Loucy (cell line): ENCODE results near the gene MTHFD2L.

Experiments
- H2AFZ ChIP-seq: fragments of 200-600 bp; sonication (generic); 2 replicates; pipeline ENCODE4 v1.6.0; 2016; ENCODE audit warnings: antibody characterized with exemption, mild to moderate bottlenecking, low read length, moderate library complexity
- H3F3A ChIP-seq: fragments of 200-600 bp; 2 replicates; pipeline ENCODE4 v1.6.0; 2016; ENCODE audit warnings: antibody characterized with exemption, low read depth, mild to moderate bottlenecking
- H3K27me3 ChIP-seq: fragments of 200-600 bp; sonication (generic); 2 replicates; pipeline ENCODE4 v1.6.1; 2014; ENCODE audit warnings: low read length, mild to moderate bottlenecking; ENCODE audit not compliant: insufficient read depth, poor library complexity, severe bottlenecking
- H3K36me3 ChIP-seq: fragments of 200-600 bp; sonication (generic); 2 replicates; pipeline ENCODE4 v1.6.1; 2016; ENCODE audit warnings: low read length; ENCODE audit not compliant: insufficient read depth
- H3K4me1 ChIP-seq: fragments of 200-600 bp; sonication (generic); 2 replicates; pipeline ENCODE4 v1.5.1; 2014; ENCODE audit warnings: low read length, mild to moderate bottlenecking; ENCODE audit not compliant: insufficient read depth, poor library complexity, severe bottlenecking
- H3K4me2 ChIP-seq: fragments of 200-600 bp; sonication (generic); 2 replicates; pipeline ENCODE4 v1.6.0; 2014; ENCODE audit warnings: antibody characterized with exemption, low read length, low read depth, mild to moderate bottlenecking; ENCODE audit not compliant: poor library complexity, severe bottlenecking
- H3K4me3 ChIP-seq: fragments of 200-600 bp; sonication (generic); 2 replicates; pipeline ENCODE4 v1.5.1; 2014; ENCODE audit warnings: low read length, mild to moderate bottlenecking, mixed read lengths; ENCODE audit not compliant: poor library complexity, severe bottlenecking
- H3K79me2 ChIP-seq: fragments of 200-600 bp; sonication (generic); 2 replicates; pipeline ENCODE4 v1.6.1; 2014; ENCODE audit warnings: low read length; ENCODE audit not compliant: insufficient read depth
- H3K9ac ChIP-seq: fragments of 200-600 bp; sonication (generic); 2 replicates; pipeline ENCODE4 v1.6.0; 2014; ENCODE audit warnings: mild to moderate bottlenecking, low read depth, low read length, moderate library complexity; ENCODE audit not compliant: poor library complexity, severe bottlenecking
- H3K9me2 ChIP-seq: fragments of 200-600 bp; sonication (generic); replicated peaks from 2 replicates; pipeline ENCODE4 v1.6.1; 2016; ENCODE audit warnings: low read depth, low read length, mixed read lengths
- H3K9me3 ChIP-seq: fragments of 200-600 bp; sonication (generic); 2 replicates; pipeline ENCODE4 v1.6.1; 2014; ENCODE audit warnings: mild to moderate bottlenecking, antibody characterized with exemption, low read length, low read depth; ENCODE audit not compliant: insufficient read depth
- H4K20me1 ChIP-seq: fragments of 200-600 bp; sonication (generic); 2 replicates; pipeline ENCODE4 v1.6.0; 2014; ENCODE audit warnings: antibody characterized with exemption, low read length, mild to moderate bottlenecking; ENCODE audit not compliant: insufficient read depth, poor library complexity, severe bottlenecking
- EZH2phosphoT487 ChIP-seq: fragments of 200-600 bp; IDR thresholded peaks from 2 replicates; pipeline ENCODE4 v1.6.1; 2018; ENCODE audit warnings: antibody characterized with exemption, mild to moderate bottlenecking, moderate library complexity, borderline replicate concordance
- TF ChIP-seq, protein P1 (sequence below): fragments of 200-600 bp; sonication (generic); conservative IDR thresholded peaks from 2 replicates; pipeline ENCODE4 v1.5.1; 2014; ENCODE audit warnings: mild to moderate bottlenecking, antibody characterized with exemption, low read length

Gene MTHFD2L

DNA sequence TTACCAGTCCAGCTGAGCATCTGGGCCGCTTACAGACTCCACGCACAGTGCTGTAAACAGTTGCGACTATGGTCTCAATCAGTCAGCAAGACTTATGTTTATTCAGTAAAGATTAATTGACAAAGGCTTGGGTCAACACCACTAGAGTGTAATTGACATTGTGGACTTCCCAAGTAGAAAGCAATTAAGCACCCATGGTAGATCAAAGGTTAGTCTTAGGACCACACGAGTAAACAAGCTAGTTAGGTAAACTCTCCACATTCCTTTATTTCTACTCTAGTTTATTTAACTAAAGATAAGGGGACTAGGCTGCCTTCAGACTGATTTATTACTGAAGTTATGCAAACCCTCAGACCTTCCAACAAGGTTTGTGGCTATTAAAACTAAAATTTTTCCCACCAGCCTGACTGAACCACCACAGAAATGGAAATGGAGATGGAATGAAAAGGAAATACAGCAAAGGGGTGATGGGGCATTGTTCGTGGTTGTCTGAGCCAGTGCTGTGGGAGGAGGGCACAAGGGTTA lies 44.2 kb downstream of the MTHFD2L start:
- Histone ChIP-seq H3K9me2 (no peaks in the 10 kb centered on the region), H3K9me3 (no peaks in the 10 kb centered on the region), H3K79me2 (no peaks in the 10 kb centered on the region), H2AFZ (no peak overlapping the region), H3K36me3 (peaks cover 4% of the 10 kb centered on the region; the same call in 1 of the 2 replicates), H3K4me2 (no peak overlapping the region), H3F3A (no peaks in the 10 kb centered on the region), H4K20me1 (no peaks in the 10 kb centered on the region), H3K9ac (no peak overlapping the region), H3K4me1 (peaks cover 2% of the 10 kb centered on the region), H3K27me3 (no peaks in the 10 kb centered on the region), H3K4me3 (no peak overlapping the region)
- TF ChIP-seq EZH2phosphoT487, result no peak
- TF ChIP-seq, protein P1, sequence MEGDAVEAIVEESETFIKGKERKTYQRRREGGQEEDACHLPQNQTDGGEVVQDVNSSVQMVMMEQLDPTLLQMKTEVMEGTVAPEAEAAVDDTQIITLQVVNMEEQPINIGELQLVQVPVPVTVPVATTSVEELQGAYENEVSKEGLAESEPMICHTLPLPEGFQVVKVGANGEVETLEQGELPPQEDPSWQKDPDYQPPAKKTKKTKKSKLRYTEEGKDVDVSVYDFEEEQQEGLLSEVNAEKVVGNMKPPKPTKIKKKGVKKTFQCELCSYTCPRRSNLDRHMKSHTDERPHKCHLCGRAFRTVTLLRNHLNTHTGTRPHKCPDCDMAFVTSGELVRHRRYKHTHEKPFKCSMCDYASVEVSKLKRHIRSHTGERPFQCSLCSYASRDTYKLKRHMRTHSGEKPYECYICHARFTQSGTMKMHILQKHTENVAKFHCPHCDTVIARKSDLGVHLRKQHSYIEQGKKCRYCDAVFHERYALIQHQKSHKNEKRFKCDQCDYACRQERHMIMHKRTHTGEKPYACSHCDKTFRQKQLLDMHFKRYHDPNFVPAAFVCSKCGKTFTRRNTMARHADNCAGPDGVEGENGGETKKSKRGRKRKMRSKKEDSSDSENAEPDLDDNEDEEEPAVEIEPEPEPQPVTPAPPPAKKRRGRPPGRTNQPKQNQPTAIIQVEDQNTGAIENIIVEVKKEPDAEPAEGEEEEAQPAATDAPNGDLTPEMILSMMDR, result no peak

DNA sequence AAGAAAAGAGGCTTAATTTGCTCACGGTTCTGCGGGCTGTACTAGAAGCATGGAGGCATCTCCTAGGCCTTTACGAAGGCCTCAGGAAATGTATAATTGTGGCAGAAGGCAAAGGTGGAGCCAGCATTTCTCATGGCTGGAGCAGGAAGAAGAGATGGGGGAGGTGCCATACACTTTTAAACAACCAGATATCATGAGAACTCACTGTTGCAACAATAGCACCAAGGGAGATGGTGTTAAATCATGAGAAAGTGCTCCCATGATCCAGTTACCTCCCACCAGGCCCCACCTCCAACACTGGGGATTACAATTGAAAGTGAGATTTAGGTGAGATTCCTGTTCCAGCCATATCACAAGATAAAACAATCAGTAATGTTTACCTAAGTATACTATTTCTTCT lies 45.5 kb downstream of the MTHFD2L start:
- peaks cover 4% of the 10 kb centered on the region; the same call in 1 of the 2 replicates for H3K36me3 ChIP-seq

DNA sequence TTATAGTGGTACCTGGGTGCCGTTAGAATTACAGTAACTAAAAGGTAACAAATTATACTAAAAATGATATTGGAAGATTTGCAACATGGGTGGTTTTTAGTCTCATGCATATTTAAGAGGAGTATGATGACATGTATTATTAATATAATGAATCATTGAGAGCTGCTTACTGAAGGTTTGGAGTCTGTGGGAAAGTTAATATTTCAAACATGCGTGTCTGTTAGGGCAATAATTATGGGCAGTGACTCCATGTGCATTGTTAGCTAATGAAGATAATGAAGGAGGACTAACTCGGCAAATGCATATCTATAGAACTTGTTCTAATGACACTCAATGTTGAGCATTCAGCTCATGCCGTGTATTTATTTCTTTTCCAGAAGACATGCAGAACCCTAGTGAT lies 47.1 kb downstream of the MTHFD2L start:
- TF ChIP-seq, protein P1, result no peak
- TF ChIP-seq EZH2phosphoT487, result no peak
- Histone ChIP-seq H2AFZ (no peak overlapping the region), H3K4me1 (no peaks in the 10 kb centered on the region), H3K9me3 (no peaks in the 10 kb centered on the region), H4K20me1 (no peaks in the 10 kb centered on the region), H3K27me3 (no peaks in the 10 kb centered on the region), H3K9me2 (no peaks in the 10 kb centered on the region), H3K4me2 (no peak overlapping the region), H3K9ac (no peak overlapping the region), H3K4me3 (no peak overlapping the region), H3K79me2 (no peaks in the 10 kb centered on the region), H3F3A (no peaks in the 10 kb centered on the region), H3K36me3 (peaks cover 4% of the 10 kb centered on the region; the same call in 1 of the 2 replicates)

More for the DNA sequence above, 45.5 kb downstream of the MTHFD2L start:
- no peaks in the 10 kb centered on the region for H3K9me3 ChIP-seq
- H3K4me3 ChIP-seq, result no peak overlapping the region
- H3K4me2 ChIP-seq, result no peak overlapping the region
- H3K9ac ChIP-seq, result no peak overlapping the region
- H3K4me1 ChIP-seq, result no peaks in the 10 kb centered on the region
- TF ChIP-seq, protein P1, result no peak
- TF ChIP-seq EZH2phosphoT487, result no peak
- no peaks in the 10 kb centered on the region for H3K27me3 ChIP-seq
- H3K79me2 ChIP-seq, result no peaks in the 10 kb centered on the region
- no peaks in the 10 kb centered on the region for H3K9me2 ChIP-seq
- no peak overlapping the region for H2AFZ ChIP-seq
- H4K20me1 ChIP-seq, result no peaks in the 10 kb centered on the region
- H3F3A ChIP-seq, result no peaks in the 10 kb centered on the region
